Stimulated activated CD8-positive, alpha-beta memory T cell treated with anti-CD3 and anti-CD28 coated beads, Interleukin-2, amount 100 ng/mL, for 1 hour (primary cell): ENCODE results near the gene PORCN.

Experiments
- DNase-seq, 2 donors: peaks; one replicate each; pipeline ENCODE4 v3.0.0-alpha.2; 2020; ENCODE audit warnings: low read depth in 2 of 2

Gene PORCN

DNA sequence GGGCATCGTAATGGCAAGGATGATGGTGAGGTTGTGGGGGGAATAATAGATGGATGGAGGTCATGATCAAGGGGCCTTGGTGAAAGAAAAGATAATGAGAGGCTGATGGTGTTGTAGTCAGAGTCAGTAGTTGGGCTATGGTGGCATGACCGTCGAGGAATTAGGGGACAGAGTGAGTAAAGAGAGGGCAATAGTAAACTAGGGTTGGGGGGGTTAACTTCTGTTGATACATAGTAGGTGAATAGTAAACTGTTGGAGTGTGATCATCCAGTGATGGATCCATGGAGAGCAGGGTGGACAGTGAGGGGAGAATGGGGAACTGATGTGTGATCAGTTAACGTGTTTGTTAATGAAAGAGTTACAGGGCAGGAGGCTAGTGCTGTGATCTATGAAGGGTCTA is 31.9 kb upstream of the PORCN start:
- DNase-seq = no peak

DNA sequence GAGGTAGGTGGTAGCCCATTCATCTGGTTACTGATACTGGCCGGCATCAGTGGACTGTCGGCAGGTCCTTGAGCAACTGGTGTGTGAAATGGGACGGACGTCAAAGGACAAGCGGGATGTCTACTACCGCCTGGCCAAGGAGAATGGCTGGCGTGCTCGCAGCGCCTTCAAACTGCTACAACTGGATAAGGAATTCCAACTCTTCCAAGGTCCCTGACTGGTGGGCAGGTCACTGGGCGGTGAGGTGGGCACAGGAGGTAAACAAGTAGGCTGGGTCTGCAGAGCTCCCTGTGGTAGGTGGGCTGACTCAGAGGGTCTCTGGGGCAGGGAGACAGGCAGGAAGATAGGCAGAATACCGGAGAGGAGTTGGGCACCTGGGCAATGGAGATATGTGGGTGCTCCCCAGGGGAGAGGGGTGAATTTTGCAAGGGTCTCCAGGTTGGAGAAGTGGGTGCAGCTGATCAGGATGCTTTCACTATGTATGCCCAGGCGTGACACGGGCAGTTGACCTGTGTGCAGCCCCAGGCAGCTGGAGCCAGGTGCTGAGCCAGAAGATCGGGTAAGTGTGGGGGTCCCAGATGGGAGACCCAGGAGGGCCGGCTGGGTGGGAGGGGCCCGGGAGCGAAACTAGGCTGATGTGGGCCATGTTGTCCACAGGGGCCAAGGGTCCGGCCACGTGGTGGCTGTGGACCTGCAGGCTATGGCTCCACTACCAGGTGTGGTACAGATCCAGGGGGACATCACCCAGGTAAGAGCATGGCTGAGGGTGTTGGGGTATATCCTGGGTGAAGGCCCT is 30.6 kb upstream of the PORCN start:
- DNase-seq = no peak

DNA sequence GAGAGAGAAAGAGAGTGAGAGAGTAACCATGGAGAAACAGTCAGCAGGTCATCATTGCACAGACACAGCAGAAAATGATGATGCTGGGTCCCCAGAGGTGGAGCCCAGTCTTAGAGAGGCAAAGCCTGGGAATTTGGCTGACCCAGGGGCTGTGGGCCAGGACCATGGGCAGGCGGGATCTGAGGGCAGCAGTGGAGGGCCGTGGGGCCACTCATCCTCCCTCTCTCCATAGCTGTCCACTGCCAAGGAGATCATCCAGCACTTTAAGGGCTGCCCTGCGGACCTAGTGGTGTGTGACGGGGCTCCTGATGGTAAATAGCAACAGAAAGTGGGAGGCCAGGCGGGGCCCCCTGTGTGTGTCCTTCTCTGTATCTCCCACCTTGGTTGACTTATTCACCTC is 30.0 kb upstream of the PORCN start:
- DNase-seq = no peak

DNA sequence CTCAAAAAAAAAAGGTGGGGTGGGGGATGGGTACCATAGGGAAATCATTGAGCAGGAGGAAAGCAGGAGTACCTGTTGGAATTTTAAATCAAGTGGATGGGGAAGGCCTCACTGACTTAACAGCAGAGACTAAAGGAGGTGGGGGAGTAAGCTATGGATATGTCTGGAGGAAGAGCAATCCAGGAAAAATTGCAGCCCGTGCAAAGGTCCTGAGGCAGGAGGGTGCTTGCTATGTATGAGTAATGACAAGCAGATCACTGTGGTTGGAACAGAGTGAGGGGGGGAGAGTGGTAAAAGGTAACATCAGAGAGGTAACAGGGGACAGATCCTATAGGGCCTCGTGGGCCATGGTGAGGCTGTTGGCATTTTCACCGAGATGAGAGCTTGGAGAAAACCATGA is 28.6 kb upstream of the PORCN start:
- no peak for DNase-seq

DNA sequence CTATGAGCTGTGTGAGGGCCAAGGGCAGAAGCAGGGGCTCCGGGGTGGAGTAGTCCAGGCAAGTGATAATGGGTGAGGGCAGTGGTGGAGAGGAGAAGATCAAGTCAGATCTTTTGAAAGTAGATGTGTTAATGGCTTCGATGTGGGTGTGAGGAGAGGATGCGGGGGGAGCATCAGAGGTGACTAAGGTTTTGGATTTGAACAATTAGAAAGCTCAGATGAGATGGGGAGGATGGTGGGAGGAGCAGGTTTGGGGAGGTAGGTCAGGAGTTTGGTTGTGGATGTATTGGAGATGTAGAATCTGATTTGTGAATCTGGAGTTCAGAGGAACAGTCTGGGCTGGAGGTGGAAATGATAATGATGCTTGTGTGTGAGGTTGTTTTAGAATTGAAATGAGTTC is 28.2 kb upstream of the PORCN start:
- DNase-seq = no peak

- no peak for DNase-seq
Observed at GRCh38 chrX:48482526-48482925, 26.3 kb upstream of the PORCN start.

DNA sequence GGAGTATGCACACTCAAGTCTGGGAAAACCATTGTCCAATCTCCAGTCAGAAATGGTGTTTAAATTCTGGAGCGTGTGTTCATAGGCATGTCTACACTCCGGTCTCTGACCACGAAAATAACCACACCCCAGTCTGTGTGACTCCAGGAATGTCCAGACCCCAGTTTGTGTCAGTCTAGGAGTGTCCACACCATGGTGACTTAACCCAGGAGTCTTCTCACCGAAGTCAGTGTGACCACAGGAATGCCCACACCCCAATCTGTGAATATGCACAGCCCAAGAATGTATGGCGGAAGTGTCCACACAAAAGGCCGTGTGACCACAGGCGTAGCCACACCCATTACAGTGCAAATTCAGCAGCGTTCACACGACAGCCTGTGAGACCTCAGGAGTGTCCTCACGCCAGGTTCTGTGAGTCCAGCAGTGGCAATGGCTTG is 21.4 kb upstream of the PORCN start:
- DNase-seq = no peak

DNA sequence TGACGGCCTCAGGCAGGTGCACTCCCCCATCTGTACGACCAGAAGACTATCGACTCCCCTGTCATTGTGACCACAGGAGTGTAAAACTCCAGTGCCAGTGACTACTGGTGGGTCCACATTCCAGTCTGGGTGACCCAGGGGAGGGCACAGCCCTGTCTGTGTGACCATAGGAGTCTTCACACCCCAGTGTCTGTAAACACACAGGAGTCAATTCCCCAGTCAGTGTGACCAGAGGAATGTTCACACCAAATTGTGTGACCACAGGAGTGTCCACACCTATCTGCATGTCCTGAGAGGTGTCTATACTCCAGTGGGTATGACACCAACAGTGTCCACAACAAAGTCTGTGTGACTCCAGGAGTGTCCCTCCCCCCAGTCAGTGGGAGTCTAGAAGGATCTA is 20.8 kb upstream of the PORCN start:
- DNase-seq = no peak

DNA sequence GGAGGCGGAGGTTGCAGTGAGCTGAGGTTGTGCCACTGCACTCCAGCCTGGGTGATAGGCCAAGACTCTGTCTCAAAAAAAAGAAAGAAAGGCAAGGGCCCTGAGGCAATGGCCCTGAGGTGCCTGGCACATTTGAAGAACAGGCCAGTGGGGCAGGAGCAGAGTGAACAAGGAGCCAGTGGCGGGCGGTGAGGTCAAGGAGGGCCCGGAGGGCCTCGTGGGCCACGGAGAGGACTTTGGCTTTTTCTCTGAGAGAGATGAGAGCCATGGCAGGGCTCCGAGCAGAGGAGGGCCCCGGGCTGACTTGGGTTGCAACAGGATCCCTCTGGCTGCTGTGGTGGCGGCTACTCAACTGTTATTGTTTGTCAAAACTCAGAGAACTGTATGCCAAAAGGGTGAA is 19.5 kb upstream of the PORCN start:
- no peak for DNase-seq

GRCh38 chrX:48489892-48490291 is 18.9 kb upstream of the PORCN start:
- no peak for DNase-seq

DNA sequence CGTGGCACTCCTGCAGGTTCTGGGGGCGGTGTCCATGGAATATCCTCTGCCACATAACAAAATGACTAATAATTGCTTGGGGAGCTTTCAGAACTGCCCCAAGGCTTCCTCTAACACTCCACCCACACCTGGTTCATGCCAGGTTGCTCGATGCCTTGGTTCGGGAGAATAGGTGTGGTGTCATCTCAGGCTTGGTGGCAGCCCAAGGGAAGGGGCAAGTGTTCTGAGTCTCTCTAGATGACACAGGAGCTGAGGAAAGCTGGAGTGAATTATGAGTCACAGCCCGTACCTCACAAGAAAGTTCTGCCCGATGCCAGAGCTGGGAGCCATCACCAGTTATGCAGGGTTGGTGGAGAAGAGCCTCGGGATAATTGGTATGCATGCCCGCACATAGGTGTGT is 18.1 kb upstream of the PORCN start:
- no peak for DNase-seq

- DNase-seq = no peak
Observed at GRCh38 chrX:48491809-48492208, 17.0 kb upstream of the PORCN start.

GRCh38 chrX:48492293-48492910 is 16.4 kb upstream of the PORCN start:
- DNase-seq = no peak

DNA sequence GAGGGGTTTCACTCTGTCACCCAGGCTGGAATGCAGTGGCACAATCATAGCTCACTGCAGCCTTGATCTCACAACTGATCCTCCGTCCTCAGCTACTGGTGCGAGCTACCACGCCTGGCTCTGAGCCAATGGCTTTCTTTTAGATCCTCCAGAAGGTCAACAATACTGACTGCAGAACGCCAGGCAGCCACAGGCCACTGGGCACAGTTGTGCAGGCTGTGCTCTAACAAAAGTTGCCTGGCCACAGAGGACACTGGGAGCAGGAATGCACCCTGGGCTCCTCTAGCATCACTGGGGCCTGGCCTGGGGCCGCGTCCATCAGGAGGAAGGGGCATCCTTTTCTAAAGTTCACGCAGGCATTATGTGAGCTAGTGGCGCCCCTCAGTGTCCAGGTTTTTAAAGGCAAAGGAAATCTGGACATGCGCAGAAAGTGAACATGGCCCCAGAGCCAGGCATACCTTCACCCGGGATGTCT is 14.9 kb upstream of the PORCN start:
- no peak for DNase-seq

DNA sequence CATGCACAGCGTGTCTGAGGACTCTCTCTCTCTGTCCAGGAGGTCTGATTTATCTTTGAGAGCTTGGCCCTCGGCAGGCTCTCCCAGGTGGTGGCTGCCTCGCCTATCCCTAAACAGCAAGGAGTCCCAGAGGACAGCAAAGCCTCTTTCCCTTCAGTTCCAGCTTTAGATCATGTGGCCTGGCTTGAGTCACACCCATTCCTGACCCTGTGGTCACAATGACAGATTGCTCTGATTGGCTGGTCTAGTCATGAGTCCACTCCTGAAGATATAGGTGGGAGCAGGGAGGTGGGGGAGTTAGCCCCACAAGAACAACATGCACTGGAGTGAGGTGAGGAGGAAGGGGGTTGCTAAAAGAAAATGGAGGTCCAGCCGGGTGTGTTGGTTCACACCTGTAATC is 12.1 kb upstream of the PORCN start:
- DNase-seq = no peak

DNA sequence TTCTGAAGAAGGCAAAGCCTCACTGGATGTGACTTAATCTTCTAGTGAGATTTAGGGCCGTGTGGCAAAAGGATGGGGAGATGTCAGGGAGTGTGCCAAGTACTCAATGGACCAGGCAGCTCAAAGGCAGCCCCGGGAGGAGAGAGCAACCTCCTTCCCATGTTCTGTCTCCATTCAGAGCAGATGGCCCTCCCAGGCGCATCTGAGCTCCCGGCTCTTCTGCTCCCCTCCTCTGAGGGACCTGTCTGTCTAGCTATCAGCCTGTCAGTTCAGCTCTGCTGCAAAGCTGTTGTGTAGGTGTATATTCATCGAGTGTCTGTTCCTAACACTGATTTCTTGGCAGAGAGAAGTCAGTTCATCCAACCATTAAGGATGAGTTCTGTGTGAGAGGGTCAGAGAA is 10.9 kb upstream of the PORCN start:
- DNase-seq = no peak

DNA sequence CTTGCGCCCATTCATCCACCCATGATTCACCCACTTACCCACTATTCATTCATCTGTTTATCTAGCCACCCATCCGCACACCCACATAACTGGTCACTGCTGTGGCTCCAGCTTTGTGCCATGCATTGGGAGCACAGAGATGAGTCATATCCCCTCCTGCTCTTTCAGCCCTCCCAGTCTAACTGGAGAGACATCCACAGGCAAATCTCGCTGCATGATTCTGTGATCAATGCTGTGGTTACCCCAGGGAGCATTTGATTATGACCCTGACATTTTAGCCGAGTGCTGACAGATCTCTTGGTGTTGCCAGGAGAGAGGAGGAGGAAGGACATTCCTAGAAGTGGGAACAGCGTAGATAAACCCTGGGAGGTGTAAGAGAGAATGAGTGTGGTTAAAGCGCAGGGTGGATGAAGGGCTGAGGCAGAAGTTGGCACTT is 10.4 kb upstream of the PORCN start:
- DNase-seq = no peak

GRCh38 chrX:48504261-48504660 is 4.5 kb upstream of the PORCN start:
- no peak for DNase-seq

- no peak for DNase-seq
Observed at GRCh38 chrX:48505481-48505880, 3.3 kb upstream of the PORCN start.

GRCh38 chrX:48507246-48507645 is 1.5 kb upstream of the PORCN start:
- no peak for DNase-seq

DNA sequence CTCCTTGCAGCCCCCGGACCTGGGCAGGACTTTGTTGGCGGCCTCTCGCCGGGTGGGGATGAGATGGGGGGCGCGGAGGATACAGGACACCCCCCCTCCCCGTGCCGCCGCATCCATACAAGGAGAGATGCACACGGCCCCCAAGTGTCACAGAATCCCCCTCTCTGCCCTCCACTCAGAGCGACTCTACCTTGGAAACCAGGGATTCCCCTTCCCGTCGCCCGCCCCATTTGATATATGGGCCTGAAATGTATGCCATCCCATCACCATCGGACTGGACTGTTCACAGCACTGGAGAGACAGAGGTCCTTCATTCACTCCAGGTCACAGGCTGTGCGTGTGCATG is 426 bp downstream of the PORCN start:
- DNase-seq = no peak

DNA sequence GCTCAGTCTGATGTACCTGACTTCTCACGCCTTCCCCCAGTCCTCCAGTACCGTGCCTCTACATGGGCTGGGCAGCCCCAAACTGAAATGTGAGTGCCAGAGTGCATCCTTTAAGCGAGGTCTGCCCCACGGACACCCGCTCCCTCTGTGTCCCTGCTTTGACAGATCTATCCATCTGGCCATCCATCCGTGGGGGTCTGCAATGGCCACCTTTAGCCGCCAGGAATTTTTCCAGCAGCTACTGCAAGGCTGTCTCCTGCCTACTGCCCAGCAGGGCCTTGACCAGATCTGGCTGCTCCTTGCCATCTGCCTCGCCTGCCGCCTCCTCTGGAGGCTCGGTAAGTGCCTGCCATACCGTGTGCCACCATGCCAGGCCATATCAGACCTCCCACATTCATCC is 827 bp downstream of the PORCN start:
- no peak for DNase-seq

DNA sequence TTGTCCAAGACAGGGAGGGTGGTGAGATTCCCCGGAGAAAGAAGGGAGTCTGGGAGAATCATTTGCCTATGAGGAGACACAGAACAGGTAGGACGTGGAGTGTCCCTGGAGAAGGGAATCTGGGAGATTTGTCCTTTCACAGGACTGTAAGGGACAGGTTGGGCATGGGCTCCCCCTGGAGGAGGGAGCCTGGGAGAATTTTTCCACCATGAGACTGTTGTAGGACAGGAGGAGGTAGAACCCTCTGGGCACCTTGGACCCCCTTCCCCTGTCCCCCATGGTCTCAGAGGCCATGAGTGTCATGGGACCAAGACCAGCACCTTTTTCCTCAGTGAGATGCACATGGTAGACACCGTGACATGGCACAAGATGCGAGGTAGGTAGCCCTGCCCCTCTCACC is 2.8 kb downstream of the PORCN start:
- no peak for DNase-seq
